HG02840 (cell line): ENCODE data around the gene PDGFRB.

Experiments used
- ATAC-seq: cut with Tn5 transposase; IDR thresholded peaks from one replicate; pipeline ENCODE4 v1.9.1; 2021; ENCODE audit warnings: mild to moderate bottlenecking, moderate library complexity, moderate number of reproducible peaks; ENCODE audit not compliant: unreplicated experiment, low FRiP score

The PDGFRB gene

DNA sequence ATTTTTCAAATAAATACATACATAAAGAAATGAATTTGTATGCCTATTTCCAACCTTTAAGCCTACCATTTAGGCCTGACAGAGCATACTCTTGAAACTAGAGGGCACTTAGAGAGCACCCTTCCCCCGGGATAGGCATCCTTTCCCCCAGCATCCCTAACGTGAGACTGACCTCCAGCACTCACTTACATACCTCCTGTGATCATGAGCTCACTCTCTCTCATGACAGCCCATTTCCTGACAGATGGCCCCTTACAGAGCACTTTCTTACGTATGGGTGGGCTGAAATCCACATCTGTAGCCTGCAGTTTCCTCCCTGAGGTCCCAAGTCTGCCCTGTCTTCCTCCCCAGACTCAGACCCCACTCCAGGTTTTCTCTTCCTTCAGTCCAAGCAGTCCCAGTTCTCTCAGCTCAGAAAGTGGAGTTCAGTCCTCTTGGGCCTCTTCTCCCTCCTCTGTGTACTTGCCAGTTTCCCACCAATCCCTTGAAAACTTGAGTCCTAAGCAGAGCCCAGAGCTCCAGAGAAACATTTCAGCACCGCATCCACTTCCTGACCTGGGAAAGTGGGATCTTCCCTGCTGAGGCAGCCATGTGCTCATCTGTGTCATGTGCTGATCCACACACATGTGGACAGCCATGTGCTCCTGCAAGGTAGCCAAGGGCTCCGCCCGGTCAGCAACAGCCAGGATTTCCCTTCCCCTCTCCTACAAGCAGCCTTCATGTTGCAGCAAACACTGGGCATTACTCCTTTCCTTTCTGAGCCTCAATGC lies 8.8 kb upstream of the PDGFRB start:
- ATAC-seq: no peak

DNA sequence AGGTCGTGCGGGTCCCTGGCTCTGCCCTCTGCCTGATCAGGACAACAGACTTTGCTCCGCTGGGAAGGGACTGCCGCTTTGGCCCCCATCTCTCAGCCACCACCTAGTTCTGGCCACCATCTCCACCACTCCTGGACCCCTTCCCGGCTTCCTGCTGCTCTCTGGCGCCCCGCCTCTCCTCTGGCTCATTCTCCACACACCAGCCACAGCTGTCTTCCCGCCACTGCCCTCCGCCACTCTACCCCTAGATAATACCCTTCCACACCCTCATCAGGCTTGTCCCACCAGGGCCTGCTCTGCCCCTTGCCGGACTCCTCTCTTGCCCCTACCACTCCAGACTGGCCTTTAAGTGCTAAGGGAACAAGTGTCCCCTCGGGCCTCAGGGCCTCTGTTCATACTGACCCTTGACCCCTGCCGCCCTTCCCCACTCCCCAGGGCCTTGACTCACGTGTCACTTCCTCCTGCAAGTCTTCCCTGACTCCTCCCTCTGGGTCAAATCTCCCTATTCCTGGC lies 8.0 kb upstream of the PDGFRB start:
- no peak for ATAC-seq

- ATAC-seq: no peak
Observed at GRCh38 chr5:150163035-150163434, 7.4 kb upstream of the PDGFRB start.

- ATAC-seq: no peak
Observed at GRCh38 chr5:150162142-150162513, 6.5 kb upstream of the PDGFRB start.

- ATAC-seq: no peak
Observed at GRCh38 chr5:150161242-150162141, 5.8 kb upstream of the PDGFRB start.

DNA sequence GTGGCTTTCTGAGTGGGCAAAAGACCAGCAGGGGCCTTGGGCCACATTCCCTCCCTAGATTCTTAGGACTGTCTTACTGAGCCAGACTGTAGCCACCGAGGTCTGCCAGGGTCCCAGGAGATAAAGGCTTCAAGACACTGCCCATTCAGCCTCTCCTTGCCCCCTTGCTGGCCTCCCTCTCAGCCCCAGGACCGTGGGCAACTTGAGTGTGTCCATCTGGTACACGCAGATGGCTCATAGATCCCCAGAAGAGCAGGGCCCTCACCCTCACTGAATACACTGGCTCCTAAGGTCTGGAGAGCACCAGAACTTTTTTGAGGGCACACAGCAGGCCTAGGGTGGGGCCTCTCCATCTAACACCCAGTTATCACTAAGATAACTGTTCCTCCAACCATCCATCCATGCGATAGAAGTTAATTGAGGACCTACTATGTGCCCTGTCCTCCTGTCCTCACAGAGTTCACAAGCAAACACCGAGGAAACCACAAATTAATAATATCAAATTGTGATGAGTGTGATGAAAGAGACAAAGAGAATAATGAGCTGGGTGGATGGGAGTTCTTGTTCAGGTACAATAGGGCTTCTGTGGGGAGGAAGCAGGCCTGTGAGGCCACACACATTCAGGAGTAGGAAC lies 4.9 kb upstream of the PDGFRB start:
- ATAC-seq: no peak

- ATAC-seq: no peak
Observed at GRCh38 chr5:150159741-150160179, 4.1 kb upstream of the PDGFRB start.

DNA sequence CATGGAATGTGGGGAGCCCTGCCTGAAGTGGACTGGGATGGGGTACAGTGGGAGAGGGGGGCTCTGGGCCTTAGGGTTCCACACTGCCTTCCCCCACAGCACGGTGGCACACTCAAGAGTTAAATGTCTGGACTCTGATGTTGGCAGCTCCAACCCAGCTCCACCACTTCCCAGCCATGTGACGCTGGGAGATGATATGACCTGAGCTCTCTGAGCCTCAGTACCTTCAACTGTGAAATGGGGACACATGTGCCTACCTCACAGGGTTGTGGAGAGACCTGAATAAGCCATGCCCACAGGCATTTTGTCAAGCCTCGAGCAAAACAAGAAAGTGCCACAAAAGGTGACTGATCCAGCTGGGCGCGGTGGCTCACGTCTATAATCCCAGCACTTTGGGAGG lies 3.4 kb upstream of the PDGFRB start:
- ATAC-seq: no peak

DNA sequence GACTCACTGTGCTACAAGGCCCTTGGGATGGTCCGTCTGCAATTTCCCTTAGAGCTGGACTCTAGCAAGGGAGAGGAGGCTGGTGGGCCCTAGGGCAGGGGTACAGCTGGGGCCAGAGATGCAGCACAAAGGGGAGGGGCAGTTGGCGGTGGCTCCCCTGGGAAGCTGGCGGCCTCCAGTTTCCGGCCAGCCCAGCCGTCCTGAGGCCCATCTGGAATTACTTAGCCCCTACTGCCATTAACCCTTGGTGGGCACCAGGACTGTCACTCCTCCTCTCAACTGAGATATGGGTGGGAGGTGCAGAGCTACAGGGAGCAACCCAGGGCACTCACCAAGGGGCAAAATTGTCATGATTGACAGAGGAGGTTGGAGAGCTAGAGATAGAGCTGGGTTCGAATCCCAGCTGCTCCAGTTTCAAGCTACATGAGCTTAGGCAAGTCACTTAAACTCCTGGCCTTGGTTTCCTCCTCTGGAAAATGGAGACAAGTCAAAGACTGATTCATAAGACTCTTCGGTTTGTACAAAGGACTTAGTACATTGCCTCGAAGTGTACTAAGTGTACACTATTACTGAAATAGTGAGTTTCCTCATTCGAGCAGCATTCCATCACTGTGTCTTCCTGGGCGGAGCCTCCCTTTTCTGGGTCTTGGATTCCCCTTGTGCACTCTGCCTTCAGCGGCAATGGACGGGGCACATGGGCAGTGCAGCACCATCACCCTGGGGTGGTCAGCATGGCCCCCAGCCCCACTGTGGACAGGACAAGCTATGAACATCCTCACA lies 2.7 kb upstream of the PDGFRB start:
- no peak for ATAC-seq

GRCh38 chr5:150157168-150157567 lies 1.5 kb upstream of the PDGFRB start:
- ATAC-seq: no peak

DNA sequence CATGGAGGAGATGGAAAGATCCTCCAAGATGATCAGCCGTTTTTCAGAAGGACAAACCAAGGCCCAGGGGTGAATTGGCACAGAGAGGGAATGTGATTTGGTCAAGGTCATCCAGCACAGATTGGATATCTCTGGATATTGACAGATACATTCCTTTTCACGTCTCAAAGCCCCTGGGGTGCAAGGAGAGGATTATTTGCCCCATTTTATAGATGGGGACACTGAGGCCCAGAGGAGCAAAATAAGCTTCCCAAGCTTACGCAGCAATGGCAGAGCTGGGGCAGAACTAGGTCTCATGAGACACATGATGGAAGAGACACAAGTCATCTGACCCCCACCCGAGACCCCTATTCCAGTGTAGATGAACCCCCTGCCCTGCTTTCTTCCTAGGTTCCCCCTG lies 895 bp upstream of the PDGFRB start:
- no peak for ATAC-seq

- ATAC-seq: no peak
Observed at GRCh38 chr5:150156027-150156368, 353 bp upstream of the PDGFRB start.

- ATAC-seq: no peak
Observed at GRCh38 chr5:150154618-150155128, 972 bp downstream of the PDGFRB start.

DNA sequence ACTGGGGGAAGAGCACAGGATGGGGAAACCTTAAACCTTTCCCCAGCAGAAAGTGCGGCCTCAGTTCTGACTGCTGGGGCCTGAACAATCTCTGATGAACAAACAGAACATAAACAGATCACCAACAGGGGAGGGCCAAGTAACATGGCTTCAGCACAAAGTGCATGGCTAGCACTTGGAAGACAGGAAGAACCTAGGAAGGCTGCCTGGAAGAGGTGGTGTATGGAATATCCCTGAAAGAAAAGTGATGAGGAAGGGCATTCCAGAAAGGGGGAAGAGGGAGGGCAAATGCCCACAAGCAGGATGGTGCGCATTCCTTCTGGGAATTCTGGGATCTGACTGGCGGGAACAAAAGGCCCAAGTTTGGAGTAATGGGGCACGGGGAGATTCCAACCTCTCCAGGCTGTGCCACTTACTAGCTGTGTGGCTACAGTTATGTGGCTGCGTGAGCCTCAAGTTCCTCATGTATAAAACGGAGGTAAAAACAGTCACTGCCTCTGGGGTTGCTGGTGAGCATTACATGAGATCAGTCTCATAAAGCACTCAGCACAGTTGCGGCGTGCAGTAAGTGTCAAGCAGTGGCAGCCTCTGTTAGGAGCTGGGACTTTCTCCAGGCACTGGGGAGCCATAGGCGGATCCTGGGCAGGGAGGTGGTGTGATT lies 1.6 kb downstream of the PDGFRB start:
- ATAC-seq: no peak

GRCh38 chr5:150153483-150153882 lies 2.2 kb downstream of the PDGFRB start:
- ATAC-seq: no peak

GRCh38 chr5:150152636-150153462 lies 2.8 kb downstream of the PDGFRB start:
- no peak for ATAC-seq

DNA sequence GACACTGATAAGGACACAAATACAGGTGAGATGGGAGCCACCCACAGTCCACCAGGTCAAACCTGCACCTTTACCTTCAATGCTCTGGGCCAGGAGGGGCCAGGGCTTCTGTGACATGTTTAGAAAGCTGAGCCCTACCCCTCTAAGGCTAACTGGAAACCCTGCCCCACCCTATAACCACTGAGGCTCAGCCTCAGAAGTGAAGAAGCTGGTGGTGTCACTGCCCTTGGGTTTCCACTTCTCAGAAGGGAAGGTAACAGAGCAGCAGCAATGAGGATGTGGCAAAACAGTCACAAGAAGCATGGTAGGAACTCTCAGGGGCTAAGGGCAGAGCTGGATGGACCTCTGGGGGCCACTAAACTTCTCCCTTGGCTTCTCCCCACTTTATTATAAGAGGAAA lies 6.0 kb downstream of the PDGFRB start:
- ATAC-seq: no peak

DNA sequence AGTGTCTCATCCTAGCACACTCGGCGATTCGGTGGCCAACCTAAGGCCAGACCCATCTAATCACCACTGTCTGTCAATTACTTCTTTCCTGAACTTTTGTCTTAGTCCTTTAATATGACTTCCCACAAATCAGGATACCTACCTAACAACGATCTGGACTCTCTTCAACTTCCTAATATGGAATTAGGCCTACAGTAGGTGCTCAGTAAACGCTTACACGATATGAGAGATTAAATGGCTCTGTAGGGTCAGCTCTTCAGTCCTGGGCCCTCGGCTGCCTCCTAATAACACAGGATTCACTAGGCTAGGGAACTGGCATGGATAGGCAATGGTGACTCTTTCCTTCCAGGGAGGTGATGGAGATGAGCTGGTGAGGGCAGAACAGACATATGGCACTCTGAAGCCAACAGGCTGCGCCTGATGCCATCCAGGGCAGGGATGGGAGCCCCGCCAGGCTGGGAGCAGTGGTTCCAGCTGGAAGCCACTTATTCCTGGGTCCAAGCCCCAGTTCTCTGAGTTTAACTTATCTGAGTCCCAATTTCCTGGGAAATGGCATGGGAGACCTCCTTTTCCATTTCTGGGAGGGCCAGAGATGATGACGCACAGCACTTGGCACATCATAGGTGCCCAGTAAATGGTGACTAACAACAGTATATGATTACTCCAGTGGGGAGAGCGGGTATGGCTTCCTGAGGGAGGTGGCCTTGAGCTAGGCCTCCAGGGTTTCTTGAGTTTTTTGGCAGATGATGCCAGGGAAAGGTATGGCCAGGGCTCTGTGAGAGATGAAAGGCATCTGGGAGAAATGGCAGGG lies 7.3 kb downstream of the PDGFRB start:
- no peak for ATAC-seq
